ENCODE data around the gene RABEP1.
"Not testable (repeated sequence)": the region's sequence is repeated elsewhere in the genome, so short reads cannot be mapped to it uniquely, and the experiment has no call there.

RABEP1 gene, protein sequence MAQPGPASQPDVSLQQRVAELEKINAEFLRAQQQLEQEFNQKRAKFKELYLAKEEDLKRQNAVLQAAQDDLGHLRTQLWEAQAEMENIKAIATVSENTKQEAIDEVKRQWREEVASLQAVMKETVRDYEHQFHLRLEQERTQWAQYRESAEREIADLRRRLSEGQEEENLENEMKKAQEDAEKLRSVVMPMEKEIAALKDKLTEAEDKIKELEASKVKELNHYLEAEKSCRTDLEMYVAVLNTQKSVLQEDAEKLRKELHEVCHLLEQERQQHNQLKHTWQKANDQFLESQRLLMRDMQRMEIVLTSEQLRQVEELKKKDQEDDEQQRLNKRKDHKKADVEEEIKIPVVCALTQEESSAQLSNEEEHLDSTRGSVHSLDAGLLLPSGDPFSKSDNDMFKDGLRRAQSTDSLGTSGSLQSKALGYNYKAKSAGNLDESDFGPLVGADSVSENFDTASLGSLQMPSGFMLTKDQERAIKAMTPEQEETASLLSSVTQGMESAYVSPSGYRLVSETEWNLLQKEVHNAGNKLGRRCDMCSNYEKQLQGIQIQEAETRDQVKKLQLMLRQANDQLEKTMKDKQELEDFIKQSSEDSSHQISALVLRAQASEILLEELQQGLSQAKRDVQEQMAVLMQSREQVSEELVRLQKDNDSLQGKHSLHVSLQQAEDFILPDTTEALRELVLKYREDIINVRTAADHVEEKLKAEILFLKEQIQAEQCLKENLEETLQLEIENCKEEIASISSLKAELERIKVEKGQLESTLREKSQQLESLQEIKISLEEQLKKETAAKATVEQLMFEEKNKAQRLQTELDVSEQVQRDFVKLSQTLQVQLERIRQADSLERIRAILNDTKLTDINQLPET

GRCh38 chr17:5281814-5282641, at the start of gene RABEP1:
RABEP1 (plus strand) TSS chr17:5282284; CDS start chr17:5282487, 203 bp downstream.
- peak; percentile 81 to 92 (median 87) for DNase-seq

- not testable (repeated sequence) for DNase-seq
Observed at GRCh38 chr17:5233492-5233891, 48.6 kb upstream of the RABEP1 start.

- DNase-seq = no peak
Observed at GRCh38 chr17:5234645-5235576, 47.2 kb upstream of the RABEP1 start, which contains the start of gene SCIMP. SCIMP (minus strand) TSS chr17:5234860; CDS start chr17:5234755, 105 bp downstream.

GRCh38 chr17:5236938-5237540, 45.0 kb upstream of the RABEP1 start:
- DNase-seq = no peak

- DNase-seq = no peak
Observed at GRCh38 chr17:5237541-5238016, 44.5 kb upstream of the RABEP1 start.

DNA sequence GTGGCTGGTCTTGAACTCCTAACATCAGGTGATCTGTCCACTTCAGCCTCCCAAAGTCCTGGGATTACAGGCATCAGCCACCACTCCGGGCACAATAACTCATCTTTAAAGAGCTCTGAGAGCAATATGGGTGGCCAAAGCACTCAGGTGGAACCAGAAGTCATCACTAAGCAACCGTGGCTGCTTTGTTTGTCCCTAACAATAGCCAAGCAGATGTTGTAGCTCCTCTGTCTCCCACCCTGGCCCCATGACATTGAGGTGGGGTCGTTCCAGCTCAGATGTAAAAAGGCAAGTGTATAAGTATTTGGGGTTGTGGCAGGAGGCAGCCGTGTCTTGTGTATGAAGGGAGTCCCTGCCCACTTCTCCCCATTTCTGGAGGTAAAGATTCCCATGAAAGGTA, 43.8 kb upstream of the RABEP1 start:
- DNase-seq = no peak

DNA sequence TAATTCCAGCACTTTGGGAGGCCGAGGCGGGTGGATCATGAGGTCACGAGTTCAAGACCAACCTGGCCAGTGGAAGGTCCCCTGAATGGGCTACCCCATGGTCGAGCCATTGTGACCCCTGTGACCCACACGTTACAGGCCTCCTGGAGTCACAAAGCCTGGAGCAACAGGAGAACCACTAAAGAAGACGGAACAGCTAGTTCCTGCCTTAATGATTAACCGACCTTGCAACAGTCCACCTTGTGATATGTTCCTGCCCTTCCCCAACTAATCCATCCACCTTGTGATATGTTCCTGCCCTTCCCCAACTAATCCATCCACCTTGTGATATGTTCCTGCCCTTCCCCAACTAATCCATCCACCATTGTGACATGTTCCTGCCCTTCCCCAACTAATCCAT, 42.3 kb upstream of the RABEP1 start:
- DNase-seq = not testable (repeated sequence)

- DNase-seq = peak in 1 of 4 experiments; percentile 11
Observed at GRCh38 chr17:5241861-5242671, 40.0 kb upstream of the RABEP1 start.

GRCh38 chr17:5247621-5248020, 34.5 kb upstream of the RABEP1 start:
- no peak for DNase-seq

- DNase-seq = no peak
Observed at GRCh38 chr17:5248821-5249479, 33.1 kb upstream of the RABEP1 start.

DNA sequence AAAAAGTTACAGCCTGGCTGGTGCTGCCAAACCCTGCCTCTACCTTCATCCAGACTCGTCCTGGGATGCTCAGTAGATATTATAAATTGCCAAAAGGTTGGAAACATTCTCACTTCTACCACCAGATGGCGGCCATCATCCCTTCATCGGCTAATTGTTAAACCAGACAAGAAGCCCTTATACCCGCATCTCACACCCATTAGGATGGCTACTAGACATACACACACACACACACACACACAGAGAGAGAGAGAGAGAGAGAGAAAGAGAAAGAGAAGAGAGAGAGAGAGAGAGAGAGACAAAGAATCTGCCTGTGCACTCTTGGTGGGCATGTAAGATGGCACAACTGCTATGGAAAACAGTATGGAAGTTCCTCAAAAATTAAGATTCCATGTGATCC, 32.5 kb upstream of the RABEP1 start:
- peak in 2 of 4 experiments; percentile 18 to 24 for DNase-seq

GRCh38 chr17:5254414-5254813, 27.7 kb upstream of the RABEP1 start:
- DNase-seq = no peak

- DNase-seq = no peak
Observed at GRCh38 chr17:5254903-5255521, 27.1 kb upstream of the RABEP1 start.

DNA sequence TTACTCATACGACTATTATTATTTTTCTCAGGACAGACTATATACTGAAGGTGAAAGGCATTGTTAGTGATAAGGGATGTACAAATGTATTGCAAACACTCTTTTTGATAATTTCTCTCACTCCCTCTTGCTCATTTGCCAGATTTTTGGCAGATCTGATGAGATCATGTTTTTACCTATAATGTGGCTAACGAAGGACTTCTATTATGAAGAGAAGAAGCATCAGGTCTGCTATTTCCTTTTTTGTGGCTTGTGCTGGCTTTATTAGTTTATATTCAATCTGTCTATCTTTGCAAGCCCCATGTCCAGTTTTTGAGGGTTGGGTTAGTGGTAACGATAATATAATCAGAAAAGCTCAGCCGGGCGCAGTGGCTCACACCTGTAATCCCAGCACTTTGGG, 25.0 kb upstream of the RABEP1 start:
- no peak for DNase-seq

GRCh38 chr17:5260542-5260941, 21.5 kb upstream of the RABEP1 start:
- no peak for DNase-seq

DNA sequence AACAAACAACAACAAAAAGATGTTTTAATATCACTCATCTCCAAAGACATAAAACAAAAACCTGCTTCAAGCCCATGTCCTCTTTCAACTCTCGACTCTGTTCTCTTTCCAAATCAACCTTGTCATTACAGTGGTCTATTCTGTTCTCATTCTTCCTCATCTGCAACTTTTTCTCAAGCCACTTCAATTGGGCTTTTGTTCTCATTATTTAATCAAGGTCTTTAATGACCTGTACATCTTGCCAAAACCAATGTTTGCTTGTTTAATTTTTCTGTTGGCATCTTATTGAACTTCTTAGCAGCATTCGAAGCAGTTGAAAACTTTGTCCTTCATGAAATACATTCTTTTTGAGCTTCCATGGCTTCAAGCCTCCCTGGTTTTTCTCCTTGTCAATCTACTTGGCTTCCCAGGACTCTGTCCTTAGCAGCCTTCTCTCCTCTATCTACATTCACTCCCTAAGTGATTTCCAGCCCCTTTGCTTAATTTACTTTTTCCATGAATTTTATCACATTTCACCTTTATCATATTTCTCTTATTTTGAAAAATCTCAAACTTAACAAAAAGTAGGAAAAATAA, 19.6 kb upstream of the RABEP1 start:
- DNase-seq = no peak

GRCh38 chr17:5263441-5263840, 18.6 kb upstream of the RABEP1 start:
- DNase-seq = no peak

DNA sequence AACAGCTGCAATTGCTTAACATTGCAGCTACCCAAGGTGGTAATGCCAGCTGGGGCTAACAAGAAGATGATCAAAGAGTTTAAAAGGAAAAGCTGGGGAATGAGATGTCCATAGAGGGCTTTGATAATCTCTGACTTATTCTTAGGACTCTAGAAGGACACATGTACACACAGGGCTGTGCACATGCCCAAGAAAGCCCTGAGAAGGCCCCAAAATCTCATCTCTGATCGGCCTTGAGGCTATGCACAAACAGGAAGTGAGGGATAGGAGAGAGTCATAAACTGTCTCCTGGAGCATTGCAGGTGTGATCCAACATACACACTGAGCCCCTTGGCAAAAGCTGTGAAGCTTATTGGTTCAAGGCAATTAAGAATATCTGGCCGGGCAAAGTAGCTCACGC, 17.2 kb upstream of the RABEP1 start:
- DNase-seq = no peak
